Cardiac septum (tissue), 1 donor: ENCODE measurements around the gene SFXN2. TPM values are rescaled to one million over a fixed set of nuclear protein-coding genes. Genes with fewer than 3 reads are reported as not detected.
"Not testable (repeated sequence)": the region's sequence is repeated elsewhere in the genome, so short reads cannot be mapped to it uniquely, and the experiment has no call there.

Experiments used
- DNase-seq: peaks from one replicate; pipeline ENCODE4 v3.0.0-alpha.2; 2020; ENCODE audit warnings: low spot score
- intact Hi-C: fragments of 100-400 bp; cut with DNase I; formaldehyde crosslinking; loops from one replicate; pipeline ENCODE4 v1.14.0; 2022
- long read RNA-seq: library from polyadenylated mRNA; unstranded; transcript quantifications from one replicate; pipeline ENCODE4 v2.0.0, GENCODE V29; 2021
- total RNA-seq: library from RNA; stranded (reverse); fragmentation: NEBNext Ultra II Directional; extraction: Animal tissue kit (Norgen Biotek cat#: 25700); gene quantifications from one replicate; pipeline ENCODE4 v1.2.1, GENCODE V29; 2021
- donor health status: DM: no; HTN: no; CAD: no.

The SFXN2 gene
- total RNA-seq = 2.8 TPM
- long read RNA-seq, full-length matches to known transcripts = 1 of 4 reads
- long read RNA-seq, partial matches to known transcripts = 1 of 4 reads
- long read RNA-seq, other reads (novel, unspliced or antisense) = 2 of 4 reads

- intact Hi-C loops = loop anchor here (5.0 kb wide), 2 partner anchors 38 to 68 kb away; no protein-coding TSS in a partner anchor
- no peak for DNase-seq
Observed at GRCh38 chr10:102714621-102715455, at the start of gene SFXN2. Gene SFXN2 (plus strand): TSS chr10:102714636. CDS start chr10:102726637, 12,001 bp downstream.

- DNase-seq = no peak
- intact Hi-C loops = no loop called here
Observed at GRCh38 chr10:102665904-102666509, 48.4 kb upstream of the SFXN2 start.

- DNase-seq, intact Hi-C loops: not testable (repeated sequence)
Observed at GRCh38 chr10:102667411-102667810, 47.0 kb upstream of the SFXN2 start.

- intact Hi-C loops = loop anchor here (2.0 kb wide), 1 partner anchor 20 kb away; no protein-coding TSS in a partner anchor
- DNase-seq = no peak
Observed at GRCh38 chr10:102668326-102669107, 45.9 kb upstream of the SFXN2 start.

- intact Hi-C loops = loop anchor here (2.0 kb wide), 1 partner anchor 21 kb away; no protein-coding TSS in a partner anchor
- DNase-seq = no peak
Observed at GRCh38 chr10:102669206-102670064, 45.0 kb upstream of the SFXN2 start.

GRCh38 chr10:102670065-102670670 lies 44.3 kb upstream of the SFXN2 start:
- intact Hi-C loops = no loop called here

GRCh38 chr10:102670871-102671434 lies 43.5 kb upstream of the SFXN2 start:
- intact Hi-C loops = no loop called here
- no peak for DNase-seq

More at GRCh38 chr10:102670065-102670670, 44.3 kb upstream of the SFXN2 start:
- DNase-seq = no peak

- intact Hi-C loops = no loop called here
- DNase-seq = no peak
Observed at GRCh38 chr10:102673236-102673818, 41.1 kb upstream of the SFXN2 start.

- DNase-seq = no peak
- intact Hi-C loops = loop anchor here (2.0 kb wide), 1 partner anchor 29 kb away; the partner anchor contains the start of gene TRIM8
Observed at GRCh38 chr10:102673819-102674511, 40.5 kb upstream of the SFXN2 start.

- intact Hi-C loops = loop anchor here (2.0 kb wide), 1 partner anchor 30 kb away; the partner anchor contains the start of gene TRIM8
- DNase-seq = no peak
Observed at GRCh38 chr10:102674566-102674965, 39.9 kb upstream of the SFXN2 start.

GRCh38 chr10:102675011-102675665 lies 39.3 kb upstream of the SFXN2 start:
- intact Hi-C loops = loop anchor here (2.0 to 5.0 kb wide), 2 partner anchors 30 to 37 kb away; partner anchors contain the start of genes ARL3, SFXN2 and TRIM8
- DNase-seq = no peak

GRCh38 chr10:102675666-102676533 lies 38.5 kb upstream of the SFXN2 start:
- intact Hi-C loops = loop anchor here (2.0 to 5.0 kb wide), 2 partner anchors 31 to 36 kb away; partner anchors contain the start of genes ARL3, SFXN2 and TRIM8
- DNase-seq = peak; percentile 85

- intact Hi-C loops = loop anchor here (5.0 kb wide), 1 partner anchor 36 kb away; the partner anchor contains the start of genes ARL3 and SFXN2
- no peak for DNase-seq
Observed at GRCh38 chr10:102676534-102677315, 37.7 kb upstream of the SFXN2 start.

- intact Hi-C loops = loop anchor here (5.0 kb wide), 1 partner anchor 35 kb away; the partner anchor contains the start of genes ARL3 and SFXN2
- DNase-seq = no peak
Observed at GRCh38 chr10:102677331-102678067, 36.9 kb upstream of the SFXN2 start.
